NCI-H146 treated with DMSO at 0.1 percent for 48 hours (cell line): ENCODE data around the gene FAM171A2.
"Not testable (repeated sequence)": the region's sequence is repeated elsewhere in the genome, so short reads cannot be mapped to it uniquely, and the experiment has no call there.

ENCODE experiments used
- DNase-seq: peaks from one replicate; lab custom pipeline; 2025; ENCODE audit not compliant: unreplicated experiment; lab: John Stamatoyannopoulos, UW

FAM171A2 gene

DNA sequence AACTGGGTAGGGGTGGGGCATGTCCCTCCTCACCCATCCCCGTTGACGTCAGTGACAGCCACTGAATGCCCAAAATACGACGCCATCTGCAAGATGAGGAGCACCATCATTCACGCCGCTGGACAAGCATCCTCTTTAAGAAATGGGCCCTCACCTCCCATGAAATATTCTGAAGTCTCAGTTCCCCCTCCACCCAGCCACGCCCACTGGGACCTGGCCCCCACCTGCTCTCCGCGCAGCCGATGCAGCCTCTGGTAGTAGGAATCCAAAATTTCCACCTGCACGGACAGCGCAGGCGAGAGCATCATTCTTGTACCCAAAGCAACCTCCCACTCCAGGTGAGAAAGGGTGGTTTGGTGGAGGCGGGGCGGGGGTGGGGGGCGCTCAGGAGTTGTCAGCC is 20.2 kb upstream of the FAM171A2 start:
- DNase-seq: no peak

DNA sequence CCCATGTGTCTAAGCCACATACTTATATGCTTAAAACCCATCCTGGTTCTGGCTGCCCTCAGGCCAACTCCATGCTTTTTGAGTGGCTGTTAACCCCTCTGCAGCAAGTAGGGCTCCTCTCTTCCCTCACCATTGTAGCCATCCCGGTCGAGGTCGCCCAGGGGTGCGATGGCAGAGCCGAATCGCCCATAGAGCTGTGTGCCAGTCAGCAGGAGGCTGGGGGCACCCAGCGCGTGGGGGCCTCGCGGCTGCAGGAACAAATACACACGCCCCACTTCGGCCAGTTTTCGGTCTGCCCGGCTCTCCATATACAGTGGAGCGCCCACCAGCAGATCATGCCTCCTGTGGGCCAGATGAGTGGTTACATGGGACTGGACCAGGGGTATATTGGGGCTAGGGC is 19.7 kb upstream of the FAM171A2 start:
- no peak for DNase-seq

GRCh38 chr17:44382917-44383316 is 19.3 kb upstream of the FAM171A2 start:
- DNase-seq: no peak

DNA sequence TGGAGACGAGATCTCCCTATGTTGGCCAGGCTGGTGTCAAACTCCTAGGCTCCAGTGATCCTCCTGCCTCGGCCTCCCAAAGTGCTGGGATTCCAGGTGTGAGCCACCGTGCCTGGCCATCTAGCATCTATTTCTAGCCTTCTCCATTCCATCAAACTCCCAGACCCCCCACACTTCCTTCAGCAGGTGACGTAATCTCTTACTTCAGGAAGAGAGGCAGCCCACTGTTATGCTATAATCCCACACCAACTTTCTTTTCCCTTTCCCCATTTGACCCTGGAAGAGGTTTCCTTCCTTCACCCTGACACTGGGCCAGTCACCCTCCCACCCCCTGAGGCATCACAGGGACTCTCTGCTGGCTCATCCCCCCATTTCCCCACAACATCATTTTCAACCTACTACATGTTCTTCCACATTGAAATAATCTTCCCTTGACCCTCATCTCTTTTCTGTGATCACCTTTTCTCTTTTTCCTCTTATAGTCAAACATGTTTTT is 18.2 kb upstream of the FAM171A2 start:
- DNase-seq: no peak

GRCh38 chr17:44380767-44381166 is 17.1 kb upstream of the FAM171A2 start:
- no peak for DNase-seq

DNA sequence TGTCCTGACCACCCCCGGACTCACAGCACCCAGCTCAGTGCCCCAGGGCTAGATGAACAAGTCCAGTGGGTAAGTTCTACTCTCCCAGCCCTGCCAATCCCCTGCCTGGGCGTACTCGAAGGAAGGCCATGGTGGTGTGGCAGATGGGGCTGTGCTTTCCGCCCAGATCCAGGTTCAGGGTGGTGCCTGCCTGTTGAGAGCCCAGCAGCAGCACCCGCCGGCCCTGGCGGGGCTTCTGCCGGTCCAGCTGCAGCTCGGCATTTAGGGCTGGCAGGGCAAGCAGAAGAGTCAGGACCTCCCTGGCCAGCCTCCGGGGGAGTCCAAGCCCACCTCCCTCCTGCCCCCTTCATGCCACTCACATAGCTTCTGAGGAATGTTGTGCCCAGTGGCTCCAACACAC is 16.2 kb upstream of the FAM171A2 start:
- DNase-seq: no peak

GRCh38 chr17:44378171-44378705 is 14.6 kb upstream of the FAM171A2 start:
- no peak for DNase-seq

GRCh38 chr17:44376779-44377178 is 13.1 kb upstream of the FAM171A2 start:
- no peak for DNase-seq

DNA sequence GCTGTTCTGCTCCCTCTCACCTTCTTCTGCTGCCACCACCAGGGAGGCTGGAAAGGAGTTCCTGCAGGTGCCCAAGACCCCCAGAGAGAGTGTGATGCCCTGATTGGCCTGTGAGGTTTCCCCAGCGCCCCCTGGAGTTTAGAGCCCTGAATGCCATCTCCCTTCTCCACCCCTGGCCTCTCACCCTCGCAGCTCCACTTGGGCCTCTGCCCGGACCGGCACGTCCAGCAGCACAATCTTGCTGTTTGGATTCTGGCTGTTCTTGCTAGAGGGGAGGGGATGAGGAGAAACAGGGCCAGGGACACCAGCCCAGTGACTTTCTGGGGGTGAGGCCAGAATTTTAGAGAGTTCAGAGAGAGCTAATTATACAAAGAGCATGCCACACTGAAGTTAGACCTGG is 12.5 kb upstream of the FAM171A2 start:
- DNase-seq: no peak

- DNase-seq: no peak
These were observed 11.8 kb upstream of the FAM171A2 start for GRCh38 chr17:44375196-44376017.

DNA sequence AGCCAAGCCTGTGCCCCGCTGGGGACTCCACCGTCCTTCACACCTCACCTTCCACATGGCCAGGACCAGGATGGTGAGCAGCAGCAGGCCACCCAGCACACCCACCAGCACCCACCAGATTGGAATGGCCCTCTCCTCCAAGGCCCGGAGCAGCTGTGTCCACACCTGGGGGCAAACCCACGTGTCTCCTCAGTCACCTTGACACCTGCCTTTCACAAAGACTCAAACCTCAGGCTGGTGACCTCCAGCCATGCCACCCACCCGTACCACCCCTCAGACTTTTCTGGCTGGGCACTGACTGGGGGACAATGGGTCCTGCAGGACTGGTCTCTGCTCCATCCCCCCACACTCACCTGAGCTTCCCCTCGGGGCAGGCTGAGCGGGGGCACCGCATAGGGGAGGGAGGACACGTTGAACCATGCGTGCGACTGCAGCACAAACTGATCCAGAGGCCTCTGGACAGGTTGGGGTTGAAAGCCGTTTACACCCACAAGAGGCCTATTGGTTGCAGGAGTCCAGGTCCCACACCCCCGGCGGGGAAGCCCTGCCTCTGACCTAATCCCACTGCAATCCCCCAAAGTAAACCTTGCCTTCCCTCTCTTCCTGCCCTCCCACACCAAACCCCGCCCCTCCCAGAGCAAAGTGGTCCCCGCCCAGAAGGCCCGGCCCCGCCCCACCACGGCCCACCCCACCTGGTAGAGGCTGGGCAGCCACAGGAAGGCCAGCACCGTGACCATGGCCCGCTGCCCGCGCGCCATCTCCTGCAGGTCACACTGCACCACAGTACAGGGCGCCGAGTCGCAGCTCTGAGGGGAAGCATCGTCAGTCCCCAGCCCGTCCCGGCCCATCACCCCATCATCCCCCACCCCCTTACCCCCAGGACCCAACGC is 10.9 kb upstream of the FAM171A2 start:
- DNase-seq: peak; percentile 19

DNA sequence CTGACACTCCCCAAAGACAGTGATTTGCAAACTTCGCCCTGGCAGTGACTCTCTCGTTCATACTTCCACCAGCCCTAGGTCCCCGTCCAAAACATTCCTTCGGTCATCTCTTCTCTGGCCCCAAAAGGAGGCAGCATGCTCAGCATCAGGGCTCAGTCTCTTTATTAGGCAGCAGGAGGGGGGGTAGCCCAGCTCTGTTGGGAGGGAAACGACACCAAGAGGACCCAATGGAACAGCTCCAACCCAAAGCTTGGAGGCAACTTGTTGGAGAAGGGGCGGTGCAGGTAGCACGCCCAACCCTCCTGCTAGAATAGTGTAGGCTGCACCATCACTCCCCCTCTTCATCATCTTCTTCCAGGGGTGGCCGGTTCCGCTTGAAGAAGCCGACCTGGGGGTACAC is 8.4 kb upstream of the FAM171A2 start:
- DNase-seq: no peak

GRCh38 chr17:44369414-44370023 is 5.9 kb upstream of the FAM171A2 start:
- not testable (repeated sequence) for DNase-seq

DNA sequence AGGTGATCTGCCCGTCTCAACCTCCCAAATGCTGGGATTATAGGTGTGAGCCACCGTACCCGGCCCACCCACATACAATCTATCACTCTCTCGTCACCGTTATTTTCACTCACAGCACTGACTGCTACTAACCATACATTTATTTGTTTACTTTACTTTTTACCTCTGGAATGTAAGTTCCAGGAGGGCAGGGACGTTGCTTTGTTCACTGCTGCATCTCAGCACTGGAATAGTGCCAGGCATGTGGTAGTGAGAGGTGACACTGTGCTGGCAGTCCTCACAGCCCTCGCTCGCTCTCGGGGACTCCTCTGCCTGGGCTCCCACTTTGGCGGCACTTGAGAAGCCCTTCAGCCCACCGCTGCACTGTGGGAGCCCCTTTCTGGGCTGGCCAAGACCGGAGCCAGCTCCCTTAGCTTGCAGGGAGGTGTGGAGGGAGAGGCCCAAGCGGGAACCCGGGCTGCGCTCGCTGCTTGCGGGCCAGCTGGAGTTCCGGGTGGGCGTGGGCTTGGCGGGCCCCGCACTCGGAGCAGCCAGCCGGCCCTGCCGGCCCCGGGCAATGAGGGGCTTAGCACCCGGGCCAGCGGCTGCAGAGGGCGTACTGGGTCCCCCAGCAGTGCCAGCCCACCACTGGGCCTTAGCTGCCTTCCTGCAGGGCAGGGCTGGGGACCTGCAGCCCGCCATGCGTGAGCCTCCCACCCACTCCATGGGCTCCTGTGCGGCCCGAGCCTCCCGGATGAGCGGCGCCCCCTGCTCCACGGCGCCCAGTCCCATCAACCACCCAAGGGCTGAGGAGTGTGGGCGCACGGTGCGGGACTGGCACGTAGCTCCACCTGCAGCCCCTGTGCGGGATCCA is 5.0 kb upstream of the FAM171A2 start:
- DNase-seq: not testable (repeated sequence)

- no peak for DNase-seq
These were observed 3.8 kb upstream of the FAM171A2 start for GRCh38 chr17:44367231-44367979.

DNA sequence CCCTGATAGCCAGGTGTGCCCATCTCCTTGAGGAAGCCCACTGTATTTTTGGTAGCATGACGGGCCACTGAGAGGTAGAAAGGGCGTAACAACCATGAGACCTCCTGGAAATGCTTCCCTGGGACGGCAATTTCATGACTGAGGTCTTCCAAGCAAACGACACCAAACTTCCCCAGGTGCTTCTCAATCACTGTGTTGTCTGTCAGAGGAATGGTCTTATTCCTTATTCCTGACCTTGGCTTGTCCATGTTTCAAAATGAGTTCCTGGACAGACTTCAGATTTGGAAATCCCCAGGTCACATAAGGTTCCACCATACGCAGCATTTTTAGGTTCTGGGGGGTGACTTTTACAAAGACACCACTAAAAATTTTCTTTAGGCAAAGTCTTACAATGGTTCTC is 1.4 kb upstream of the FAM171A2 start:
- DNase-seq: not testable (repeated sequence)

- peak; percentile 13 for DNase-seq
These were observed 572 bp downstream of the FAM171A2 start for GRCh38 chr17:44362949-44363612.

DNA sequence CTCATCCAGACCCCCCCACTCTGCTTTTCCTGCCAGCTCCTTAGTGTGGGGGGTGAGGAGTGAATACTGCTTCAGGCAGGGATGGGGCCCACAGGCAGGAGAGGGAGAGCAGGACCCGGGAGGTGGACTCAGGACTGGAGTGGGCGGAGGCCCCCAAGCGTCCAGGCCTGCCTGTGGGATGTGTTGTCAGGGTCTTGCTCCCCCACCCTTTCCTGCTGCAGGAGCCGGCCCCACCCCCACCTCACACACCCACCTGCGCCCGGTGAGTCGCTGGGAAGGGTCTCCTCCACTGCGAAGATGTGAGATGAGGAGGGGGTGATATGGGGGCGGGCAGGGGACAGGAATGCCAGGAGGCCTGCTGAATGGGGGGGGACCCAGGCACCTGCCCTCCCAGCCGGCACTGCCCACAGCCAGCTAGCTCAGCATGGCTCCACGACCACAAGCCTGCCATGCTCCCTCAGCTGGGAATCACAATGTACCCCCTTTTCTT is 1.1 kb downstream of the FAM171A2 start:
- DNase-seq: no peak
